Measurements from ENCODE around the gene DPP6. TPM values are rescaled to one million over a fixed set of nuclear protein-coding genes. Genes with fewer than 3 reads are reported as not detected.

The DPP6 gene
- total RNA-seq, 2 experiments from 2014 or later = not detected

DNA sequence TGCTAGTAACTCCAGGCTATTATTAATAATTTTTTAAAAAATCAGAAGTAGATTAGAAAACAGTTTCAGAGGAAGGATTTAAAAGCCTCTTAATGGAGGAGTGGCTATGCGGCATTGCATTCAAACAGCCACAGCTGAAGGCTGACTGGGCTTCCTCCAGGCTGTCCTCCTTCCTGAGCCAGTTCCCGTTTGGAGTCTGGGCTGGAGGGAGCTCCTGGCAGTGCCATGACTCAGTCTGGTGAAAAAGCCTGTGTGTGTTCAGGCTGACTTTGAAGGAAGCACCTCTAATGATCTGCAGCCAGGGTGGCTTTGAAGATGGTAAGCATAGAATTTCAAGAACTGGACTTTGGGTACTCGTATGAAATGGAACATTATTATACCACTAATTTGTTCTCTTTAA is 134.6 kb downstream of the DPP6 start:
- no peaks in the 10 kb centered on the region for H4K20me1 ChIP-seq (ENCODE audit: insufficient read depth, low read length)
- BruUV-seq (replicated peaks) = no TSS peak
- no peak overlapping the region for H3K4me3 ChIP-seq (ENCODE audit: low read depth, low read length, poor library complexity, severe bottlenecking)
- H3K4me1 ChIP-seq (ENCODE audit: insufficient read depth, low read length, poor library complexity, severe bottlenecking) = no peaks in the 10 kb centered on the region
- H3K27ac ChIP-seq (ENCODE audit: low read depth, low read length, poor library complexity, severe bottlenecking) = no peak overlapping the region
- no peak overlapping the region for H3K4me2 ChIP-seq (ENCODE audit: low read length)
- DNase-seq (ENCODE audit: low spot score) = no peak
- H2AFZ ChIP-seq (ENCODE audit: low read length) = no peak overlapping the region
- TF ChIP-seq EZH2phosphoT487 (IDR thresholded peaks at IDR 0.05; ENCODE audit: borderline replicate concordance, low read depth, low read length) = no peak
- TF ChIP-seq, protein P1, sequence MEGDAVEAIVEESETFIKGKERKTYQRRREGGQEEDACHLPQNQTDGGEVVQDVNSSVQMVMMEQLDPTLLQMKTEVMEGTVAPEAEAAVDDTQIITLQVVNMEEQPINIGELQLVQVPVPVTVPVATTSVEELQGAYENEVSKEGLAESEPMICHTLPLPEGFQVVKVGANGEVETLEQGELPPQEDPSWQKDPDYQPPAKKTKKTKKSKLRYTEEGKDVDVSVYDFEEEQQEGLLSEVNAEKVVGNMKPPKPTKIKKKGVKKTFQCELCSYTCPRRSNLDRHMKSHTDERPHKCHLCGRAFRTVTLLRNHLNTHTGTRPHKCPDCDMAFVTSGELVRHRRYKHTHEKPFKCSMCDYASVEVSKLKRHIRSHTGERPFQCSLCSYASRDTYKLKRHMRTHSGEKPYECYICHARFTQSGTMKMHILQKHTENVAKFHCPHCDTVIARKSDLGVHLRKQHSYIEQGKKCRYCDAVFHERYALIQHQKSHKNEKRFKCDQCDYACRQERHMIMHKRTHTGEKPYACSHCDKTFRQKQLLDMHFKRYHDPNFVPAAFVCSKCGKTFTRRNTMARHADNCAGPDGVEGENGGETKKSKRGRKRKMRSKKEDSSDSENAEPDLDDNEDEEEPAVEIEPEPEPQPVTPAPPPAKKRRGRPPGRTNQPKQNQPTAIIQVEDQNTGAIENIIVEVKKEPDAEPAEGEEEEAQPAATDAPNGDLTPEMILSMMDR (conservative IDR thresholded peaks at IDR 0.05; ENCODE audit: low read length) = no peak
- intact Hi-C loops (cut with micrococcal nuclease; ENCODE audit: unreplicated experiment) = no loop called here
- ChIA-PET POLR2A (no interaction called here), CTCF (ENCODE audit: unreplicated experiment) (no interaction called here)
- no peaks in the 10 kb centered on the region for H3K36me3 ChIP-seq (ENCODE audit: insufficient read depth, low read length)
- H3K9me2 ChIP-seq (ENCODE audit: insufficient read depth, low read length) = no peaks in the 10 kb centered on the region
- no peaks in the 10 kb centered on the region for H3K79me2 ChIP-seq (ENCODE audit: insufficient read depth, low read depth, low read length)
- H3K9me3 ChIP-seq (ENCODE audit: low read length) = no peaks in the 10 kb centered on the region

GRCh38 chr7:154188330-154188729 is 136.1 kb downstream of the DPP6 start:
- H3K4me1 ChIP-seq (ENCODE audit: insufficient read depth, low read length, poor library complexity, severe bottlenecking) = no peaks in the 10 kb centered on the region
- POLR2A ChIA-PET = no interaction called here
- H4K20me1 ChIP-seq (ENCODE audit: insufficient read depth, low read length) = no peaks in the 10 kb centered on the region
- no peak for DNase-seq (ENCODE audit: low spot score)
- no peak overlapping the region for H3K27ac ChIP-seq (ENCODE audit: low read depth, low read length, poor library complexity, severe bottlenecking)
- no peaks in the 10 kb centered on the region for H3K79me2 ChIP-seq (ENCODE audit: insufficient read depth, low read depth, low read length)
- H3K9me2 ChIP-seq (ENCODE audit: insufficient read depth, low read length) = no peaks in the 10 kb centered on the region
- no peaks in the 10 kb centered on the region for H3K9me3 ChIP-seq (ENCODE audit: low read length)
- intact Hi-C loops (cut with micrococcal nuclease; ENCODE audit: unreplicated experiment) = no loop called here
- no peaks in the 10 kb centered on the region for H3K36me3 ChIP-seq (ENCODE audit: insufficient read depth, low read length)
- BruUV-seq (replicated peaks) = no TSS peak
- no peak for TF ChIP-seq EZH2phosphoT487 (IDR thresholded peaks at IDR 0.05; ENCODE audit: borderline replicate concordance, low read depth, low read length)
- TF ChIP-seq, protein P1 (conservative IDR thresholded peaks at IDR 0.05; ENCODE audit: low read length) = no peak
- no peak overlapping the region for H3K4me3 ChIP-seq (ENCODE audit: low read depth, low read length, poor library complexity, severe bottlenecking)
- no peak overlapping the region for H3K4me2 ChIP-seq (ENCODE audit: low read length)
- H2AFZ ChIP-seq (ENCODE audit: low read length) = no peak overlapping the region
- CTCF ChIA-PET (ENCODE audit: unreplicated experiment) = no interaction called here

- intact Hi-C loops (cut with micrococcal nuclease; ENCODE audit: unreplicated experiment) = no loop called here
- POLR2A ChIA-PET = no interaction called here
Observed at GRCh38 chr7:154195266-154195665, 143.1 kb downstream of the DPP6 start.

More at GRCh38 chr7:154195266-154195665, 143.1 kb downstream of the DPP6 start:
- Histone ChIP-seq H3K4me1 (ENCODE audit: insufficient read depth, low read length, poor library complexity, severe bottlenecking) (no peaks in the 10 kb centered on the region), H3K36me3 (ENCODE audit: insufficient read depth, low read length) (no peaks in the 10 kb centered on the region), H2AFZ (ENCODE audit: low read length) (no peak overlapping the region), H3K9me2 (ENCODE audit: insufficient read depth, low read length) (no peaks in the 10 kb centered on the region), H3K79me2 (ENCODE audit: insufficient read depth, low read depth, low read length) (no peaks in the 10 kb centered on the region), H3K4me3 (ENCODE audit: low read depth, low read length, poor library complexity, severe bottlenecking) (no peak overlapping the region), H3K4me2 (ENCODE audit: low read length) (no peak overlapping the region), H3K9me3 (ENCODE audit: low read length) (no peaks in the 10 kb centered on the region), H4K20me1 (ENCODE audit: insufficient read depth, low read length) (no peaks in the 10 kb centered on the region; the same call in 1 of the 2 replicates), H3K27ac (ENCODE audit: low read depth, low read length, poor library complexity, severe bottlenecking) (no peak overlapping the region)
- DNase-seq (ENCODE audit: low spot score) = no peak
- TF ChIP-seq EZH2phosphoT487 (IDR thresholded peaks at IDR 0.05; ENCODE audit: borderline replicate concordance, low read depth, low read length) = no peak
- TF ChIP-seq, protein P1 (conservative IDR thresholded peaks at IDR 0.05; ENCODE audit: low read length) = no peak
- no TSS peak for BruUV-seq (replicated peaks)
- CTCF ChIA-PET (ENCODE audit: unreplicated experiment) = no interaction called here
